Measurements from ENCODE around the gene BHMT. TPM values are rescaled to one million over a fixed set of nuclear protein-coding genes. Genes with fewer than 3 reads are reported as not detected.

Gene BHMT
- total RNA-seq, 2 experiments from 2014 or later: not detected

GRCh38 chr5:79081779-79082178 lies 29.8 kb upstream of the BHMT start:
- peaks cover 3% of the 10 kb centered on the region for H3K4me1 Mint-ChIP-seq (ENCODE audit: low read depth)
- H3K4me3 Mint-ChIP-seq: no peak overlapping the region
- H3K27ac Mint-ChIP-seq: no peak overlapping the region
- CTCF ChIA-PET: interaction anchor here (0.7 to 6.2 kb wide), 2 partner anchors 12 to 58 kb away, joined by 3 to 26 read pairs; no protein-coding TSS in a partner anchor
- intact Hi-C loops (cut with micrococcal nuclease): no loop called here
- H3K27me3 Mint-ChIP-seq: no peaks in the 10 kb centered on the region
- DNase-seq (no peak), ATAC-seq (no peak)
- POLR2A ChIA-PET: no interaction called here
- TF ChIP-seq CTCF (IDR thresholded peaks at IDR 0.05): no peak
- H3K9me3 Mint-ChIP-seq: no peaks in the 10 kb centered on the region
- H3K36me3 Mint-ChIP-seq (ENCODE audit: low read depth): no peaks in the 10 kb centered on the region

- Mint-ChIP-seq H3K36me3 (ENCODE audit: low read depth) (no peaks in the 10 kb centered on the region), H3K27ac (no peak overlapping the region), H3K4me3 (no peak overlapping the region), H3K27me3 (peaks cover 3% of the 10 kb centered on the region), H3K9me3 (no peaks in the 10 kb centered on the region), H3K4me1 (ENCODE audit: low read depth) (no peaks in the 10 kb centered on the region)
- ChIA-PET CTCF (interaction anchor here (2.0 to 2.4 kb wide), 2 partner anchors 47 to 61 kb away, joined by 5 to 6 read pairs; no protein-coding TSS in a partner anchor), POLR2A (no interaction called here)
- intact Hi-C loops (cut with micrococcal nuclease): no loop called here
- no peak for TF ChIP-seq CTCF (IDR thresholded peaks at IDR 0.05)
- ATAC-seq (no peak), DNase-seq (no peak)
Measured at GRCh38 chr5:79086116-79086515, 25.5 kb upstream of the BHMT start.

- TF ChIP-seq CTCF (IDR thresholded peaks at IDR 0.05): no peak
- Mint-ChIP-seq H3K27ac (no peak overlapping the region), H3K4me1 (ENCODE audit: low read depth) (no peaks in the 10 kb centered on the region), H3K36me3 (ENCODE audit: low read depth) (no peaks in the 10 kb centered on the region), H3K4me3 (no peak overlapping the region), H3K27me3 (peaks cover 5% of the 10 kb centered on the region), H3K9me3 (no peaks in the 10 kb centered on the region)
- DNase-seq: no peak
- no peak for ATAC-seq
- ChIA-PET CTCF (interaction anchor here (1.1 kb wide), 1 partner anchor 63 kb away, joined by 6 read pairs; no protein-coding TSS in a partner anchor), POLR2A (no interaction called here)
- intact Hi-C loops (cut with micrococcal nuclease): no loop called here
Measured at GRCh38 chr5:79088507-79088906, 23.1 kb upstream of the BHMT start.

- Mint-ChIP-seq H3K27me3 (peaks cover 5% of the 10 kb centered on the region), H3K9me3 (no peaks in the 10 kb centered on the region), H3K4me3 (no peak overlapping the region), H3K27ac (no peak overlapping the region), H3K36me3 (ENCODE audit: low read depth) (no peaks in the 10 kb centered on the region), H3K4me1 (ENCODE audit: low read depth) (no peaks in the 10 kb centered on the region)
- ChIA-PET CTCF (no interaction called here), POLR2A (no interaction called here)
- TF ChIP-seq CTCF (IDR thresholded peaks at IDR 0.05): no peak
- DNase-seq (no peak), ATAC-seq (no peak)
- intact Hi-C loops (cut with micrococcal nuclease): no loop called here
Measured at GRCh38 chr5:79091064-79091463, 20.5 kb upstream of the BHMT start.

- H3K36me3 Mint-ChIP-seq (ENCODE audit: low read depth): no peaks in the 10 kb centered on the region
- H3K9me3 Mint-ChIP-seq: no peaks in the 10 kb centered on the region
- ChIA-PET POLR2A (interaction anchor here (0.5 kb wide), 1 partner anchor 77 kb away, joined by 3 read pairs; no protein-coding TSS in a partner anchor), CTCF (interaction anchor here (0.5 to 1.6 kb wide), 2 partner anchors 12 to 15 kb away, joined by 3 to 4 read pairs; no protein-coding TSS in a partner anchor)
- no peaks in the 10 kb centered on the region for H3K4me1 Mint-ChIP-seq (ENCODE audit: low read depth)
- intact Hi-C loops (cut with micrococcal nuclease): no loop called here
- ATAC-seq (no peak), DNase-seq (no peak)
- peaks cover 5% of the 10 kb centered on the region for H3K27me3 Mint-ChIP-seq
- H3K4me3 Mint-ChIP-seq: no peak overlapping the region
- TF ChIP-seq CTCF (IDR thresholded peaks at IDR 0.05): no peak
- no peak overlapping the region for H3K27ac Mint-ChIP-seq
Measured at GRCh38 chr5:79093762-79094161, 17.8 kb upstream of the BHMT start.

All from activated CD8-positive, alpha-beta T cell treated with anti-CD3 and anti-CD28 coated beads for 36 hours (primary cell).